ENCODE results near the gene BARD1.
"Not testable (repeated sequence)": the region's sequence is repeated elsewhere in the genome, so short reads cannot be mapped to it uniquely, and the experiment has no call there.

The BARD1 gene

GRCh38 chr2:214796911-214797310, 12.6 kb downstream of the BARD1 start:
- Mint-ChIP-seq H3K4me3 (no peak overlapping the region), H3K9me3 (no peaks in the 10 kb centered on the region), H3K36me3 (peaks cover 8% of the 10 kb centered on the region), H3K4me1 (no peaks in the 10 kb centered on the region), H3K27ac (no peak overlapping the region), H3K27me3 (no peaks in the 10 kb centered on the region)

GRCh38 chr2:214783181-214783580, 26.3 kb downstream of the BARD1 start:
- H3K27ac Mint-ChIP-seq: not testable (repeated sequence)

GRCh38 chr2:214782671-214783070, 26.8 kb downstream of the BARD1 start:
- H3K27ac Mint-ChIP-seq: no peak overlapping the region
- peaks cover 40% of the 10 kb centered on the region for H3K36me3 Mint-ChIP-seq
- H3K4me3 Mint-ChIP-seq: no peak overlapping the region
- peaks cover 10% of the 10 kb centered on the region for H3K9me3 Mint-ChIP-seq
- H3K27me3 Mint-ChIP-seq: no peaks in the 10 kb centered on the region
- H3K4me1 Mint-ChIP-seq: no peaks in the 10 kb centered on the region

More at GRCh38 chr2:214783181-214783580, 26.3 kb downstream of the BARD1 start:
- not testable (repeated sequence) for H3K27me3 Mint-ChIP-seq, H3K4me1 Mint-ChIP-seq, H3K4me3 Mint-ChIP-seq
- Mint-ChIP-seq H3K9me3 (peaks cover 10% of the 10 kb centered on the region), H3K36me3 (peaks cover 40% of the 10 kb centered on the region)

- peaks cover 42% of the 10 kb centered on the region for H3K36me3 Mint-ChIP-seq
- H3K27ac Mint-ChIP-seq: no peak overlapping the region
- H3K4me1 Mint-ChIP-seq: no peaks in the 10 kb centered on the region
- no peak overlapping the region for H3K4me3 Mint-ChIP-seq
- no peaks in the 10 kb centered on the region for H3K27me3 Mint-ChIP-seq
- H3K9me3 Mint-ChIP-seq: peaks cover 10% of the 10 kb centered on the region
These were observed 28.3 kb downstream of the BARD1 start for GRCh38 chr2:214781226-214781625.

GRCh38 chr2:214775971-214776370, 33.5 kb downstream of the BARD1 start:
- peaks cover 28% of the 10 kb centered on the region for H3K36me3 Mint-ChIP-seq
- no peaks in the 10 kb centered on the region for H3K4me1 Mint-ChIP-seq
- H3K27me3 Mint-ChIP-seq: no peaks in the 10 kb centered on the region
- no peaks in the 10 kb centered on the region for H3K9me3 Mint-ChIP-seq
- no peak overlapping the region for H3K4me3 Mint-ChIP-seq
- no peak overlapping the region for H3K27ac Mint-ChIP-seq

GRCh38 chr2:214774108-214774507, 35.4 kb downstream of the BARD1 start:
- H3K4me3 Mint-ChIP-seq: no peak overlapping the region
- H3K27me3 Mint-ChIP-seq: no peaks in the 10 kb centered on the region
- no peak overlapping the region for H3K27ac Mint-ChIP-seq
- H3K9me3 Mint-ChIP-seq: no peaks in the 10 kb centered on the region
- H3K36me3 Mint-ChIP-seq: peaks cover 16% of the 10 kb centered on the region
- no peaks in the 10 kb centered on the region for H3K4me1 Mint-ChIP-seq

GRCh38 chr2:214772443-214773015, 37.0 kb downstream of the BARD1 start:
- Mint-ChIP-seq H3K9me3 (no peaks in the 10 kb centered on the region), H3K4me1 (no peaks in the 10 kb centered on the region), H3K27me3 (no peaks in the 10 kb centered on the region), H3K27ac (no peak overlapping the region), H3K36me3 (peaks cover 21% of the 10 kb centered on the region), H3K4me3 (no peak overlapping the region)

GRCh38 chr2:214765180-214765579, 44.3 kb downstream of the BARD1 start:
- Mint-ChIP-seq H3K36me3 (peaks cover 19% of the 10 kb centered on the region), H3K27me3 (no peaks in the 10 kb centered on the region), H3K4me3 (no peak overlapping the region), H3K9me3 (no peaks in the 10 kb centered on the region), H3K4me1 (no peaks in the 10 kb centered on the region), H3K27ac (no peak overlapping the region)

- no peaks in the 10 kb centered on the region for H3K9me3 Mint-ChIP-seq
- H3K36me3 Mint-ChIP-seq: peaks cover 20% of the 10 kb centered on the region
- H3K4me1 Mint-ChIP-seq: no peaks in the 10 kb centered on the region
- no peak overlapping the region for H3K4me3 Mint-ChIP-seq
- H3K27ac Mint-ChIP-seq: no peak overlapping the region
- no peaks in the 10 kb centered on the region for H3K27me3 Mint-ChIP-seq
These were observed 56.0 kb downstream of the BARD1 start for GRCh38 chr2:214753455-214753854.

GRCh38 chr2:214750529-214750928, 59.0 kb downstream of the BARD1 start:
- H3K27me3 Mint-ChIP-seq: no peaks in the 10 kb centered on the region
- H3K9me3 Mint-ChIP-seq: no peaks in the 10 kb centered on the region
- H3K4me1 Mint-ChIP-seq: no peaks in the 10 kb centered on the region
- no peak overlapping the region for H3K4me3 Mint-ChIP-seq
- H3K27ac Mint-ChIP-seq: no peak overlapping the region
- peaks cover 18% of the 10 kb centered on the region for H3K36me3 Mint-ChIP-seq

GRCh38 chr2:214747992-214748391, 61.5 kb downstream of the BARD1 start:
- Mint-ChIP-seq H3K27me3 (no peaks in the 10 kb centered on the region), H3K4me1 (no peaks in the 10 kb centered on the region), H3K9me3 (no peaks in the 10 kb centered on the region), H3K36me3 (peaks cover 26% of the 10 kb centered on the region), H3K27ac (no peak overlapping the region), H3K4me3 (no peak overlapping the region)

- Mint-ChIP-seq H3K4me1 (peaks cover 4% of the 10 kb centered on the region), H3K27ac (no peak overlapping the region), H3K36me3 (peaks cover 18% of the 10 kb centered on the region), H3K4me3 (no peak overlapping the region), H3K9me3 (no peaks in the 10 kb centered on the region), H3K27me3 (no peaks in the 10 kb centered on the region)
These were observed 67.4 kb downstream of the BARD1 start for GRCh38 chr2:214742119-214742518.

- Mint-ChIP-seq H3K9me3 (no peaks in the 10 kb centered on the region), H3K27me3 (no peaks in the 10 kb centered on the region), H3K4me1 (peaks cover 4% of the 10 kb centered on the region), H3K27ac (no peak overlapping the region), H3K4me3 (no peak overlapping the region), H3K36me3 (peaks cover 17% of the 10 kb centered on the region)
These were observed 68.6 kb downstream of the BARD1 start for GRCh38 chr2:214740867-214741395.

- Mint-ChIP-seq H3K27me3 (no peaks in the 10 kb centered on the region), H3K4me3 (no peak overlapping the region), H3K9me3 (no peaks in the 10 kb centered on the region), H3K36me3 (peaks cover 7% of the 10 kb centered on the region), H3K27ac (no peak overlapping the region), H3K4me1 (peaks cover 4% of the 10 kb centered on the region)
These were observed 72.3 kb downstream of the BARD1 start for GRCh38 chr2:214737188-214737587.

- Mint-ChIP-seq H3K4me1 (no peaks in the 10 kb centered on the region), H3K27me3 (no peaks in the 10 kb centered on the region), H3K9me3 (no peaks in the 10 kb centered on the region), H3K36me3 (peaks cover 13% of the 10 kb centered on the region), H3K4me3 (no peak overlapping the region), H3K27ac (no peak overlapping the region)
These were observed 78.6 kb downstream of the BARD1 start for GRCh38 chr2:214730800-214731407.

GRCh38 chr2:214730248-214730647, 79.2 kb downstream of the BARD1 start:
- no peaks in the 10 kb centered on the region for H3K4me1 Mint-ChIP-seq
- no peak overlapping the region for H3K27ac Mint-ChIP-seq
- H3K4me3 Mint-ChIP-seq: no peak overlapping the region
- no peaks in the 10 kb centered on the region for H3K9me3 Mint-ChIP-seq
- no peaks in the 10 kb centered on the region for H3K27me3 Mint-ChIP-seq
- H3K36me3 Mint-ChIP-seq: peaks cover 13% of the 10 kb centered on the region

- Mint-ChIP-seq H3K4me3 (no peak overlapping the region), H3K9me3 (peaks cover 12% of the 10 kb centered on the region), H3K27ac (no peak overlapping the region), H3K27me3 (no peaks in the 10 kb centered on the region), H3K4me1 (no peaks in the 10 kb centered on the region), H3K36me3 (peaks cover 26% of the 10 kb centered on the region)
These were observed 84.7 kb downstream of the BARD1 start for GRCh38 chr2:214724741-214725140.

Data from activated naive CD4-positive, alpha-beta T cell treated with anti-CD3 and anti-CD28 coated beads, Interleukin-2, amount 50 U/mL, for 24 hours (primary cell).